Activated gamma-delta T cell treated with Interleukin-2 at 50 U/mL for 16 hours (primary cell): ENCODE data around the gene ACOT11.

ENCODE experiments used
- DNase-seq: peaks from one replicate; pipeline ENCODE4 v3.0.0-alpha.2; 2020

The ACOT11 gene

DNA sequence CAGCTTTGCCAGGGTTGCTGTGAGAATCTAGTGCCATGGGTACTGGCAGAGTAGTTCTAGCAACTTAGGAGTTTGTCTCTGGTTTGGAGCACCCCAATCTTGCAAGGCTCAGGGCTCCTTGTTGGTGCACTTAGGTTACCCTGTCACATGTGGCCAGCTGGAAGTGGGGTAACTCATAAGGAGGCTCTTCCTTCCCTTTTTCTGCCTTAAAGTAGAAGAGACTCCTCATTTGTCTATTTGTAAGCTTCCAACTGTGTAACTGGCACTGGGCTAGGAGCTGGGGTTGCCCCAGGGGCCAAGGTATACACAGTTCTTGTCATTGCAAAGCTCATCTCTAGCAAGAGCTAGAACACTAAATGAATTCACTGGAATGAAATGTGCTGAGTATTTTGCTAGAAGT is 104.1 kb downstream of the ACOT11 start:
- DNase-seq = no peak

- DNase-seq = no peak
These were observed 105.0 kb downstream of the ACOT11 start for GRCh38 chr1:54653036-54653435.

DNA sequence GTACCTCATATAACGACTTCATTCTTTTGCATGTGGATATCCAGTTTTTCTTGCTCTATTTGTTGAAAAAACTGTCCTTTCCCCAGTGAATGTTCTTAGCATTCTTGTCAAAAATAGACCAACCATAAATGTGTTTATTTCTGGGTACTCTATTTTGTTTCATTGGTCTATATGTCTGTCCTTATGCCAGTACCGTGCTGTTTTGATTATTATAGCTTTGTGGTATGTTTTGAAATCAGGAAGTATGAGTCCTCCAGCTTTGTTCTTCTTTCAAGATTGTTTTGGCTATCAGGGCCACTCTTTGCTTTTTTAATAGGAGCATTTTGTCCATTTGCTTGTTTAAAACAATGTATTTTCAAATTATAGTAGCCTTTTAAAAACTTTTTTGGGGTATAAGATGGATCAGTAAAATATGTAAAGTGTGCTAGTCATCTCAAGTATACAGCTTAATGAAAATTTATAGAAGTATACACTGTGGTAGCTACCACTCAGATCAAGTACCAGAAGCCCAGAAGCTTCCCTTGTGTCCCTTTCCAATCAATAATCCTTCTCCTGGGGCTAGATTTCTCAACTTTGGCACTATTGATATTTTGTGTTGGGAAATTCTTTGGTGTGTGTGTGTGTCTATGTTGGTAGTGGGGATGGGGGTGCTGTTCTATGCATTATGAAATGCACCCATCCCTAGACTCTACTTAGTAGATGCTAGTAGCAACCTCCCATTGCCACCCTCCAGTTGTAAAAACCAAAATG is 110.3 kb downstream of the ACOT11 start:
- no peak for DNase-seq
